Liver (tissue), 9 donors: ENCODE data around the gene EEFSEC. TPM values are rescaled to one million over a fixed set of nuclear protein-coding genes. Genes with fewer than 3 reads are reported as not detected.
A peak's percentile ranks its signal among the peaks of the same experiment; 100 is the strongest.

ENCODE experiments used
- DNase-seq: peaks from one replicate; pipeline ENCODE4 v3.0.0-alpha.2; 2017; ENCODE audit warnings: low spot score
- H3K27ac ChIP-seq, 2 donors: one replicate each; pipeline ENCODE4 v1.7.0; 2013; ENCODE audit warnings: inconsistent platforms in 2 of 2, low read length in 2 of 2, control low read depth in 1 of 2, low read depth in 1 of 2, mild to moderate bottlenecking in 1 of 2
- H3K27me3 ChIP-seq, 4 donors: one replicate each; pipeline versions ENCODE4 v1.6.1 to v1.7.0; 2013; ENCODE audit warnings: low read length in 3 of 4, inconsistent platforms in 1 of 4, mild to moderate bottlenecking in 1 of 4, moderate library complexity in 1 of 4; ENCODE audit not compliant: control insufficient read depth in 4 of 4, insufficient read depth in 4 of 4
- H3K36me3 ChIP-seq, 4 donors: one replicate each; pipeline versions ENCODE4 v1.6.1 to v1.7.0; 2013; ENCODE audit warnings: low read length in 3 of 4, mild to moderate bottlenecking in 3 of 4, low read depth in 1 of 4, moderate library complexity in 1 of 4; ENCODE audit not compliant: control insufficient read depth in 4 of 4, insufficient read depth in 3 of 4
- H3K4me1 ChIP-seq, 4 donors: one replicate each; pipeline versions ENCODE4 v1.6.1 to v1.7.0; 2013; ENCODE audit warnings: low read length in 3 of 4, mild to moderate bottlenecking in 3 of 4, moderate library complexity in 1 of 4; ENCODE audit not compliant: control insufficient read depth in 4 of 4, insufficient read depth in 4 of 4
- H3K4me3 ChIP-seq, 3 donors: one replicate each; pipeline versions ENCODE4 v1.6.1 to v1.7.0; 2013; ENCODE audit warnings: low read length in 3 of 3, control low read depth in 1 of 3, low read depth in 1 of 3, mild to moderate bottlenecking in 1 of 3
- H3K9ac ChIP-seq, 2 donors: one replicate each; pipeline ENCODE4 v1.7.0; 2013; ENCODE audit warnings: low read length in 2 of 2, mild to moderate bottlenecking in 2 of 2, moderate library complexity in 2 of 2, control low read depth in 1 of 2, low read depth in 1 of 2
- H3K9me3 ChIP-seq, 4 donors: one replicate each; pipeline versions ENCODE4 v1.6.1 to v1.7.0; 2013; ENCODE audit warnings: low read length in 3 of 4; ENCODE audit not compliant: control insufficient read depth in 4 of 4
- CTCF ChIP-seq: fragments of 150-350 bp; IDR thresholded peaks from 2 replicates; pipeline ENCODE4 v1.5.1; 2017; ENCODE audit warnings: improper control_type of control experiment, low read depth, low read length; ENCODE audit not compliant: missing input control
- HNF4A ChIP-seq, 2 donors: conservative IDR thresholded peaks; 2 replicates each; pipeline ENCODE4 v1.6.1; 2016; ENCODE audit warnings: antibody characterized with exemption in 2 of 2, mild to moderate bottlenecking in 2 of 2
- JUND ChIP-seq, 2 donors: IDR thresholded peaks; 2 replicates each; pipeline ENCODE4 v1.6.1; 2016; ENCODE audit warnings: antibody characterized with exemption in 2 of 2
- NR2F2 ChIP-seq: IDR thresholded peaks from 2 replicates; pipeline ENCODE4 v1.6.1; 2016; ENCODE audit warnings: antibody characterized with exemption
- REST ChIP-seq: IDR thresholded peaks from 2 replicates; pipeline ENCODE4 v1.6.1; 2016; ENCODE audit warnings: antibody characterized with exemption, mild to moderate bottlenecking
- TAF1 ChIP-seq: conservative IDR thresholded peaks from 2 replicates; pipeline ENCODE4 v1.6.1; 2016; ENCODE audit warnings: antibody characterized with exemption, mild to moderate bottlenecking
- YY1 ChIP-seq: IDR thresholded peaks from 2 replicates; pipeline ENCODE4 v1.6.1; 2016; ENCODE audit warnings: antibody characterized with exemption, mild to moderate bottlenecking
- ZBTB33 ChIP-seq: IDR thresholded peaks from 2 replicates; pipeline ENCODE4 v1.6.1; 2016; ENCODE audit warnings: antibody characterized with exemption
- WGBS: extraction: QIAGEN DNeasy Blood & Tissue Kit; methylation state at CpG from one replicate; pipeline ENCODE4 v1.1.7; 2013; 5-methylcytosine and 5-hydroxymethylcytosine counted together
- polyA plus RNA-seq, 2 donors: library from polyadenylated mRNA; stranded (reverse) in 1 of 2; unstranded in 1 of 2; fragments of 200-250 nt in 1 of 2; fragments of >200 nt in 1 of 2; fragmentation: Nextera tagmentation in 1 of 2; extraction: Ambion mirVana in 1 of 2; gene quantifications; one replicate each; pipeline versions ENCODE4 v1.2.1 to v1.2.3, GENCODE V29; 2013 to 2015
- total RNA-seq, 2 donors: library from RNA; depleted of rRNA; stranded (reverse); fragments of >200 nt; gene quantifications; one replicate each; pipeline ENCODE4 v1.2.3, GENCODE V29; 2014
- donor health status: healthy.
- donor health status: healthy.
- donor health status: healthy.
- donor health status: healthy.
- donor health status: healthy.

EEFSEC gene
- total and polyA plus RNA-seq, 4 donors, result 8.4 to 13.1 (median 10.7) TPM

GRCh38 chr3:128312271-128312670 is 159.0 kb downstream of the EEFSEC start:
- H3K9me3 ChIP-seq, result no peaks in the 10 kb centered on the region
- no peaks in the 10 kb centered on the region for H3K4me1 ChIP-seq
- TF ChIP-seq TAF1, result no peak
- no peak for TF ChIP-seq CTCF
- TF ChIP-seq YY1, result no peak
- TF ChIP-seq JUND (IDR thresholded peaks at IDR 0.05), result no peak
- no peak for TF ChIP-seq REST
- TF ChIP-seq NR2F2, result no peak
- TF ChIP-seq ZBTB33, result no peak
- peak; percentile 30 for DNase-seq
- no peaks in the 10 kb centered on the region for H3K27me3 ChIP-seq
- no peak overlapping the region for H3K9ac ChIP-seq
- H3K36me3 ChIP-seq, result no peaks in the 10 kb centered on the region
- WGBS, result 98% methylated on average over 10 of the region's 10 CpGs
- no peak overlapping the region for H3K4me3 ChIP-seq
- no peak overlapping the region for H3K27ac ChIP-seq

- Histone ChIP-seq H3K9ac (no peak overlapping the region), H3K36me3 (no peaks in the 10 kb centered on the region), H3K27me3 (no peaks in the 10 kb centered on the region), H3K9me3 (no peaks in the 10 kb centered on the region), H3K27ac (no peak overlapping the region), H3K4me3 (no peak overlapping the region), H3K4me1 (no peaks in the 10 kb centered on the region)
- DNase-seq, result peak; percentile 19
- 97% methylated on average over 5 of the region's 5 CpGs for WGBS
- TF ChIP-seq REST (no peak), JUND (IDR thresholded peaks at IDR 0.05) (no peak), NR2F2 (no peak), HNF4A (conservative IDR thresholded peaks at IDR 0.05) (no peak), ZBTB33 (no peak)
These were observed 159.9 kb downstream of the EEFSEC start for GRCh38 chr3:128313071-128313725.
